IPS DF 6.9 (cell line): ENCODE measurements around the gene HOXC9.
A peak's percentile ranks its signal among the peaks of the same experiment; 100 is the strongest.

Experiments
- DNase-seq: peaks from one replicate; pipeline ENCODE4 v3.0.0-alpha.2; 2013; ENCODE audit warnings: low read depth, low spot score
- H3K27ac ChIP-seq: one replicate; pipeline ENCODE4 v1.5.1; 2013; ENCODE audit warnings: low read length, control low read depth
- H3K27me3 ChIP-seq: 2 replicates; pipeline ENCODE4 v1.6.1; 2013; ENCODE audit warnings: mild to moderate bottlenecking, low read length; ENCODE audit not compliant: control insufficient read depth, insufficient read depth
- H3K36me3 ChIP-seq: 2 replicates; pipeline ENCODE4 v1.6.1; 2013; ENCODE audit warnings: low read length; ENCODE audit not compliant: control insufficient read depth, insufficient read depth
- H3K4me1 ChIP-seq: 2 replicates; pipeline ENCODE4 v1.6.1; 2013; ENCODE audit warnings: low read length; ENCODE audit not compliant: control insufficient read depth, insufficient read depth
- H3K4me3 ChIP-seq: 2 replicates; pipeline ENCODE4 v1.5.1; 2013; ENCODE audit warnings: mild to moderate bottlenecking, low read length
- H3K9me3 ChIP-seq: 2 replicates; pipeline ENCODE4 v1.6.1; 2013; ENCODE audit warnings: low read length, inconsistent platforms; ENCODE audit not compliant: control insufficient read depth, insufficient read depth
- WGBS: extraction: QIAGEN DNeasy Blood & Tissue Kit; methylation state at CpG from one replicate; pipeline ENCODE4 v1.1.7; 2013; ENCODE audit warnings: mixed read lengths, missing lambda C conversion rate; ENCODE audit not compliant: insufficient read length, insufficient coverage; 5-methylcytosine and 5-hydroxymethylcytosine counted together

The HOXC9 gene

GRCh38 chr12:53983950-53984572 lies 15.9 kb upstream of the HOXC9 start:
- DNase-seq = no peak
- H3K4me1 ChIP-seq = peaks cover 3% of the 10 kb centered on the region
- H3K27ac ChIP-seq = no peak overlapping the region
- no peaks in the 10 kb centered on the region for H3K9me3 ChIP-seq
- H3K36me3 ChIP-seq = no peaks in the 10 kb centered on the region; the same call in 1 of the 2 replicates
- WGBS = no CpG with 5 or more reads among the region's 30 CpGs
- peaks cover 94% of the 10 kb centered on the region for H3K27me3 ChIP-seq
- no peak overlapping the region for H3K4me3 ChIP-seq

GRCh38 chr12:53984901-53985691 lies 14.9 kb upstream of the HOXC9 start, which contains the start of gene HOXC10:
Gene HOXC10 (plus strand): TSS chr12:53985146. CDS start chr12:53985260, 114 bp downstream.
- Histone ChIP-seq H3K27ac (no peak within 1 kb of the TSS), H3K9me3 (no peaks in the 10 kb centered on the region), H3K27me3 (peaks cover 94% of the 10 kb centered on the region), H3K4me1 (peaks cover 3% of the 10 kb centered on the region), H3K4me3 (no peak within 1 kb of the TSS), H3K36me3 (no peaks in the 10 kb centered on the region; the same call in 1 of the 2 replicates)
- WGBS = no CpG with 5 or more reads among the region's 55 CpGs
- DNase-seq = peak; percentile 87

- peaks cover 3% of the 10 kb centered on the region for H3K4me1 ChIP-seq
- no peak overlapping the region for H3K27ac ChIP-seq
- no peaks in the 10 kb centered on the region; the same call in 1 of the 2 replicates for H3K36me3 ChIP-seq
- H3K27me3 ChIP-seq = peaks cover 96% of the 10 kb centered on the region
- no peak overlapping the region for H3K4me3 ChIP-seq
- H3K9me3 ChIP-seq = no peaks in the 10 kb centered on the region
- no peak for DNase-seq
- WGBS = no CpG with 5 or more reads among the region's 21 CpGs
Observed at GRCh38 chr12:53985692-53985993, 14.3 kb upstream of the HOXC9 start.

GRCh38 chr12:53985994-53986685 lies 13.8 kb upstream of the HOXC9 start:
- Histone ChIP-seq H3K4me3 (no peak overlapping the region), H3K4me1 (peaks cover 3% of the 10 kb centered on the region), H3K9me3 (no peaks in the 10 kb centered on the region), H3K27me3 (peaks cover 96% of the 10 kb centered on the region), H3K27ac (no peak overlapping the region), H3K36me3 (no peaks in the 10 kb centered on the region; the same call in 1 of the 2 replicates)
- no peak for DNase-seq
- WGBS = no CpG with 5 or more reads among the region's 50 CpGs

- Histone ChIP-seq H3K4me3 (no peak overlapping the region), H3K27me3 (peaks cover 96% of the 10 kb centered on the region), H3K27ac (no peak overlapping the region), H3K4me1 (peaks cover 3% of the 10 kb centered on the region), H3K36me3 (no peaks in the 10 kb centered on the region; the same call in 1 of the 2 replicates), H3K9me3 (no peaks in the 10 kb centered on the region)
- no CpG with 5 or more reads among the region's 21 CpGs for WGBS
- no peak for DNase-seq
Observed at GRCh38 chr12:53986686-53987483, 13.1 kb upstream of the HOXC9 start.

GRCh38 chr12:53987787-53988230 lies 12.2 kb upstream of the HOXC9 start:
- Histone ChIP-seq H3K9me3 (no peaks in the 10 kb centered on the region), H3K4me1 (peaks cover 3% of the 10 kb centered on the region), H3K27ac (no peak overlapping the region), H3K4me3 (no peak overlapping the region), H3K27me3 (peaks cover 96% of the 10 kb centered on the region), H3K36me3 (no peaks in the 10 kb centered on the region; the same call in 1 of the 2 replicates)
- DNase-seq = no peak
- no CpG with 5 or more reads among the region's 4 CpGs for WGBS

GRCh38 chr12:53988541-53989226 lies 11.3 kb upstream of the HOXC9 start:
- H3K4me1 ChIP-seq = peaks cover 3% of the 10 kb centered on the region
- WGBS = no CpG with 5 or more reads among the region's 5 CpGs
- H3K27me3 ChIP-seq = peaks cover 96% of the 10 kb centered on the region
- H3K36me3 ChIP-seq = no peaks in the 10 kb centered on the region; the same call in 1 of the 2 replicates
- no peak overlapping the region for H3K27ac ChIP-seq
- no peak for DNase-seq
- no peak overlapping the region for H3K4me3 ChIP-seq
- no peaks in the 10 kb centered on the region for H3K9me3 ChIP-seq

GRCh38 chr12:53989227-53990113 lies 10.5 kb upstream of the HOXC9 start:
- WGBS = no CpG with 5 or more reads among the region's 28 CpGs
- H3K27ac ChIP-seq = no peak overlapping the region
- H3K36me3 ChIP-seq = peaks cover 3% of the 10 kb centered on the region; the same call in 1 of the 2 replicates
- H3K27me3 ChIP-seq = peaks cover 97% of the 10 kb centered on the region
- no peaks in the 10 kb centered on the region for H3K9me3 ChIP-seq
- H3K4me3 ChIP-seq = no peak overlapping the region
- no peak for DNase-seq
- peaks cover 3% of the 10 kb centered on the region for H3K4me1 ChIP-seq
